Pons (tissue), 1 donor: ENCODE results near the gene ST6GALNAC3.

Source experiments
- DNase-seq: peaks from one replicate; pipeline ENCODE4 v3.0.0-alpha.2; 2016; ENCODE audit warnings: low spot score

ST6GALNAC3 gene

DNA sequence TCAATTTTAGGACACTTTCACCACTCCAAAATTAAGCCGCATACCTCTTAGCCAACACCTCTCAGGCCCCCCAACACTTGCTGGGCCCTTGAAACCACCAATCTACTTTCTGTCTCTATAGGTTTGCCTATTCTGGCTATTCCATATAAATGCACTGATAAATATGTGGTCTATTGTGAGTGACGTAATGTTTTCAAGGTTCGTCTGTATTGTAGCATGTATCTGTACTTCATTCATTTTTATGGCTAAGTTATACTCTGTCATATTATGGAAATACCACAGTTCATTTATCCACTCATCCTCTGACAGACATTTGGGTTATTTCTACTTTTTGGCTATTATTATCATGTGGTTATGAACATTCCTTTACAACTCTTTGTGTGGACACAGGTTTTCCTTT, 432.8 kb downstream of the ST6GALNAC3 start:
- no peak for DNase-seq

DNA sequence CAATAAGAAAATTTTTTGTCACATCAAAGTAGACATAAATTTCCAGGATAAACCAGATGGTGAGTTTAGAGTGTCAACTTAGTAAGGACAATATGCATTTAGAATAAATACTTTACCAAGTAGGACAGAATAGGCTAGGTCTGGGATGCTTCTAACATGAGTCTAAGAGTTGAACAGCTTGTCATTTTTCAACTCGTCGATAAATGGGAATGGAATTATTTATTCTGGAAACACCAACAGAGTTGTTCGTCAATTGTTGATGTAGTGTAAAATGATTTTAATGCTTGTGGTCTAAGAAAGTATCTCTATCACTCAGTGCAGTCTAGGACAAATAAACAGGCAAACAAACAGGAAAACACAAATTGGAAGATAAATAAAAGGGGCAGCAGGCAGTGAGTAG, 434.3 kb downstream of the ST6GALNAC3 start:
- no peak for DNase-seq

DNA sequence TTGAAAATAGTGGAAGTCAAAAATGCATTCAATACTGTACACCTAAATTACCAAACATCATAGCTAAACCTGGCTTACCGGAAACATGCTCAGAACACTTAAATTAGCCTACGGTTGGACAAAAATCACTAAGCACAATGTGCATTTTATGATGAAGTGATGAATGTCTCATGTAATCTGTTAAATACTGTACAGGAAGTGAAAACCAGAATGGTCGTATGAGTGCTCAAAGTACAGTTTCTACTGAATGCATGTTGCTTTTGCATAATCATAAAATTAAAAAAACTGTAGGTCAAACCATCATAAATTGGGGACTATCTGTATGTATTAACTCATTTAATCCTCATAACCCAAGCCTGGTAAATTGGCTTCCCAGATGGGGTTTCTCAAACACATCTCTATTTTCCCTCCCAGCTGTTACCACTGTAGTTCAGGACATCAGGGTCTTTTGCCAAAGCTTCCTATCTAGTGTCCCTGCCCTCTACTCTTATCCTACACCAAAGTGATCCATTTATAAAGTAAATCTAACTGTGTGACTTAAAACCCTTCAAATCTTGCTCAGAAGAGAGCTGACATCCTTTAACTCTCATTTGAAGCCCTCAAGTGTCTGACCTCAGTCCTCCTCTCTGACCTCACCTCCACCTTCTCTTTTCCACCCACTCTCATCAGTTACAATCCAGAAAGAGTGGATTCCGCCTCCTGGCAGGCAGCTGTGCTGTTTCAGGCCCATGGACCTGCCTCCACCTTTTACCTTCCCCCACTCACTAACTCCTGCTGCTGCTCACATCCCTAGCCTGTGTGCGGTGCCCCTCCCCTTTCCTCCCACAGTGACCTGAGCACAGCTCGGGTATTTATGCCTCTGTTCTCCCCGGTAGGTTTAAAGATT, 436.4 kb downstream of the ST6GALNAC3 start:
- no peak for DNase-seq

DNA sequence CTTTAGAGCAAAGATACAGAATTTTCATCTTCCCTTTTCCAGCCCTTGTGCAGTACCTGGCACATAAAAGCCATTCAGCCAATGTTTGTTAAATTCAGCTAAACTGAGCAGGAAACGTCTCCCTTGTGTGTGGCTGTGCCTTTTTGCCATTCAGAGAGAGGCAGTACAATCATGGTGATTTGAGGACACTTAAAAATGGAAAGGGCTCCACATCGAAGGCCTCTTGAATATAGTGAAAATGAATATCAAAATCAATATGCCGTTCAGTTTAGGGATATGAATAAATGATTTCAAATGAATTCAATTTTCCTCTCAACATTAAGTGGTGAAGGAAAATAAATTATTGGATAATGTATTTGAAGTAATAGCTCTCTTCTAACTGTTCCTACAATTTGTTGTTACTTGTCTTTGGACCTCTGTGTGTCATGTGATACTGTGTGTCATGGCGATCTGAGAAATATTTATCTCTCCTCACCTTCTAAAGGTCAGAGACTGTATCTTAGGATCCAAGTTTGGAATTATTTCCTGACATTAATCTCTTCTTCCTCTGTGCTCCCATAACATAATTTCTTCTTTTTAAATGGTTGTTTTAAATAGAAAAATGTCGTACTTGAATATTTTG, 437.1 kb downstream of the ST6GALNAC3 start:
- no peak for DNase-seq

DNA sequence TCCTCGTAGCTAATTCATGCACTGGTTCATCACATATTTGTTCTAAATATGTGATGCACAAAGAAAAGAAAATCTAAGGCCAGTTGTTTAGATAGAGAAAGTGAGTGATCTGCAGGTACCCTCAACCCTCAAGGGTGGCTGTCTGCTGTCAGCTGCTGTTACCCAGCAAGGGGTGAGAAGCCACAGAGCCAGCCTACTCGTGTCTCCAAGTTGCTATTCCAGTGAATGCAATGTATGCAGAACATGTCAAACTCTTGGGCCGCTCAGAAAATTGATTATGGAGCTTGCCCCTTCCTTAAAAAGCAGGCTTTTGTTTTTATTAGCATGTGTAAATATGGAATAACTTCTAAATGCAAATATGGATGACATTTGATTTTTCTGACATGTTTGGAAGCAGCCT, 456.4 kb downstream of the ST6GALNAC3 start:
- no peak for DNase-seq

DNA sequence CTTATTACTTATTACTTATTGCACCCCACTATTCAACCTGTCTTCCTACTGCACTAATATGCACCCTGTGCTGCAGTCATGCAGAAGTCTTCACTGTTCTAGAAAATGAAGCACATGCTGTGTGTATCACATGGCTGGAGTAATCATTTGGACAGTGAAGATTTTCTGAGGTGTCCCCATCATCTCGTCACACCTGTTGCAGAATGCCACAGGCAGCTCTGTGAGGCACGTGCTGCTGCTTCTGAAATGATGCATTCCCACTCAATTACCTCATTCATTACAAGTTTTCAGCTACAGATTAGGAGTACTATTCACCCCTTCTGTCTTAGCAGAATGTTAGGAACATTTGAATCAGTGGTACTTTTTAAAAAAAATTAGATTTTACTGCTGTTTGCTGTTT, 467.1 kb downstream of the ST6GALNAC3 start:
- DNase-seq = no peak

DNA sequence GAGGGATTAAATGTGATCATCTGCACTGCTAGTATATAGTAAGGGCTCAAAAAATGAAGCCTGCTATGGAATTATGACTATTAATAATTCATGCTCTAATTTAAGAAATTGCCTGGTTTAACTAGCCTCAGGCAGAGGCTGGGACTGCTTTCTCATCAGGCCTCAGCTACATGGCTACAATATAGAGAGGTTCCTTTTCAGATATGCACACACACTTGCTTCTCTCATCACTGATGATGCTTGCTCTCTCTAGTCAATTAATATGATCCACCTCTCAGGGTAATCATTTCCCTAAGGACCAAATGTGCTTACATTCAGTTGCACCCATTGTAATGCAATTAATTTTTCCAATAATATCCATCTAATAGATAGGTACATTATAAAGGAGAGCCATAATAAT, 467.8 kb downstream of the ST6GALNAC3 start:
- DNase-seq = no peak

DNA sequence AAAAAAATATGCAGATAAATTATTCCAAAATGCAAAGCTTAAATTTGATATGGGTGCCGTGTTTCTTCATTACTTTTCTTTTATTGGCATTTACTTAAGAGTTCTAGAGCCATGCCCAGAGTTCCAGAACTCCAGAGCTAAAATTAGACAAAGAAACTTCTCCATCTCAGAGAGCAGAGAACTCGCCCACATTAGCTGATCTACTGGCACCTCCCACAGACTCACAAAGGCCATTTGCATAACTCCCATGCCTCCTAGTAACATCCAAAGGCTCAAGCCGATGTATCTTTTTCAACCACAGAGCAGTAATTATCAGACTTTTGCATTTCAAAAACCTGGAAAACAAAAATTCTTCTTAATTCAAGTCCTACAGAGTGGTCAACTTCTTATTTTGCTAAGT, 468.9 kb downstream of the ST6GALNAC3 start:
- DNase-seq = no peak

DNA sequence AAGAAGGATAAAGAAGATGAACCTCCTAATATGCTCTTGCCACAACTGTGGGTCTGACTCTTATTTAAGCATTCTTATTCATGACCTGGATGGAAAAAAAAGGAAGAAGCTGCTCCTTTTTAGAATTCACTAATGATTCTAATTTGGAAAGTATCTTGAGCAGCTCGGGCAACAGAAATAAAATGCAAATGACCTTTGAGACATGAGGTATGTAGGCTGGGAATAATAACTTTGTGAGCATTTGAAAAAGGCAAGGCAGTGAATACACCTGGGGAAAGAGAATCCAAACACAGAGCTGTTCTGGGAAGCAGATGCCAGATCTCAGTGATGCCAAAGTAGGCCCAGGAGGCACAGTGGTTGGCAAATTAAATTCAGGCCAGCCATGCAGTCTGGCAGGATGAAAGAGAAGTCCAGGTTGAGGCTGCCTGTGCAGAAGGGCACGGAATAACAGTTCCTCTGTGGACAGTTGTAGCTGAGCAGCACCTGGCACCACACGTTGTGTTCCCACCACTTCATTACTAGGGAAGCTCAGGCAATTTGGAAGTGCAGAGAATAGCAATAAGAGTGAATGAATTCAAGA, 471.9 kb downstream of the ST6GALNAC3 start:
- DNase-seq = peak; percentile 25

DNA sequence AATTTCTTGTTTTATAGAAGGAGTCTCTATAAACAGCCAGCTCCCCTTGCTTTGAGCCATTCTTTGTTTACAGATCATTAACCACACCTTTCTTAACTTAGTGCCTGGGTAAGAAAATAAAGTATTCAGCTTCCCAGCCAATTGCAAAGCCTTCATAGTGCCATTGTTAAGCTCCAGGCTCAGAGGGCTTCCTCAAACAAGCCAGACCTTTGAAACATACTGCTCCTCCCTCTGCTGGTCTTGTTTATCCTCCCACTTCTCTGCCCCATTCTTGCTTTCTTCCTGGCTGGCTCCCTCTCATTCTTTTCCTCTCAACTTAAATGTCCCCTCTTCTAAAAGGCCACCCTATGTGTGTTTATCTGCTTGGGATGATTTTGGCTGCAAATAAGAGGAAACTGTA, 473.4 kb downstream of the ST6GALNAC3 start:
- DNase-seq = no peak

DNA sequence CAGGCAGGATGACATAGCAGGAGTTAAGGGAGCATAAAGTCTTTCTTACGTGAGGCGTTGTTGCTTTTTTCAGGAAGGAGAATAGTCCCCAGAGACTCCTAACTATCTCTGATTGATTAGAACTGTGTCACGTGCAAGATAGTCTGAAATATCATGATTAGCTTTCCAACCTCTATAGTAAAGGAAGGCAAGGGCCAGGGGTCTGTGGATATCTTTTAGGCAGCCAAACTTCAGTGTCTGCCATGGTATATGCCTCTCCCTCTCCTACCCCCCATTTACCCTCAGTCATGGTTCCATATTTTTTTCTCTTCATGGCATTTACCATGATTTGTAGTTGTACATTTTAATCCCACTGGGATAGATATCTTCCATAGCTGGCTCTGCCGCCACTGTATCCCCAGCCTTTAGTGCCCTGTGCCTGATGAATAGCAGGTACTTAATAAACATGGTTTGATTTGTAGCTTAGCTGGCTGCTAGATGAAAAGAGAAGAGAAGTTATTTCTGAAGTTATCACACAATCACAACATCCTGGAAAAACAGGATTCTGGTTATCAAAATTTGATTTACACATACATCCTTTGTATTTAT, 474.1 kb downstream of the ST6GALNAC3 start:
- no peak for DNase-seq

DNA sequence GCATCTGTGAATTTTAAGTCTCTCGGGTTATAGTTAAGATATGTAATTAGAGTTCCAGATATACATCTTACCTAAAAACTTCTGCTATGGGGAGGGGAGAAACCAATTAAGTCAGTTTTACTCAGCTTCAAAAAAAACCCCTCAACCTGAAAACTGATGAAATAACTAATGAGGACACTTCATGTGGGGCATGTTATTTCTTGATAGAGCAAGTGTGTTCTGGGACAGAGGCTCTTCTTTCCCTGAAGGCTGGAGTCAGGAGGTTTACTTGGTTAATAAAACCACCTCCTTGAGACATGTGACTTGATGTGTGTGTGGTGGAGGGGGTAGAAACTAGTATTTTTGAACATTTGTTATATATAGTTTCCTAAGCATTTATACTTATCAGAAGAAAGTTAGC, 479.7 kb downstream of the ST6GALNAC3 start:
- no peak for DNase-seq

DNA sequence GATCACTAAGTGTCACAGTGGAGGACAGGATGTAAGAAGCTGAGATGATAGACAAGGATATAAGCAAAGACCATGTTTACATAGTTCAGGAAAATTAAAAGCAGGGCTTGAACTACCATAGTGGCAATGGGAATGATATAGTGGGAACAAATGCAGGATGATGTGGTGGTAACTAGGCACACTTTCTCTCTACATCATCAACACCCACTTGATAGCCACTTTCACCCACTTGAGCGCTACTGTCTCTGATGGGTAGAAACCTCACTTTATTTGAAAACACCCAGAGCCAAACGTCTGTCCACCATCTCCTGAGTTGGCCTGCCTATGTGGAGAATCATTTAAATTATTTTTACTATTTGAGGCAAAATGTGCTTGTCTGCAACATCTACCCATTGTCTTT, 487.7 kb downstream of the ST6GALNAC3 start:
- DNase-seq = no peak

DNA sequence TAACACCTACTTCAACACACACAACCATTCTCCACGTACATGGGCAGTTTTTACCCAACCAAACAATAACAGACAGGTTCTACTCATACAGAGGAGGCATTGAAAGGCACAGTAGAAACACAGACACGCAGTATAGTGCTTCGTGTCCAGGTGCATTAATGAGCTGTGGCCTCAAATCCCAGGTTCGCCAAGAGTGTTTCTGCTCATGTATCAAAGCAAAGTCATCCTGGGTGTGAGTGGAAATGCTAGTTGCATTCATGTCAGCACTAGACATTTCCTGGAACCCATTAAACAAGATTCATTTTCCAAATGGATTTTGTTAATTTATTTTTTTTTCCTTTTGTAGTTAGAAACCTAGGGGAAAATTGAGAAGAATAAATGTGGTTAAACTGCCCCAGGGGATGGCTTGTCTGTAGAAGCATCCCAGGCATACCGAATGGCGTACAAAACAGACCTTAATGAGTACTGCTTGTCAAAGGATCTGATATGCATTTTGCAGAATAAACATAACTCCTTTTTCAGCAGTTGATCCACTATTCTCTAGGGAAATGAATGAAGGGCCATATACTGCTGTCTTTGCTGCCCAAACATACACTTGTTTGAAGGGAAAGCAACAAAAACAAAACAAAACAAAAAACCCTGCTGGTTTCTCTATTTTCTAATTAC, 494.2 kb downstream of the ST6GALNAC3 start:
- no peak for DNase-seq

DNA sequence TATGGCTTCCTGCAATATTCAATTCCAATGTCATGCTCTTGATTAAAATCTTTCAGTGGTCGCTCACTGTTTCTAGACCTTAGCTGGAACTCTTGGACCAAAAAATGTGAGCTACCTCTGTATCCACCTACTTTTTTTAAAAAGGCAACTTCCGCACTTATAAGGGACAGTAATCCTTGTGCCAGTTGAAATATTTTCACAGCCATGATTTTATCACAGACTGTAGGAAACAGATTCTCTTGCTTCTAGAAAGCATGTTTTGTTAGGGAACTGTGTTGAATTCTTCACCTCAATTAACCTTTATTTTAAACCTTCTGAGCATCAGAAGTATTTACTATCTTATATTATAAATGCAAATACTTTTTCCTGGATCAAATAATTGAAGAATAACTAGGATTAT, 496.7 kb downstream of the ST6GALNAC3 start:
- DNase-seq = no peak

DNA sequence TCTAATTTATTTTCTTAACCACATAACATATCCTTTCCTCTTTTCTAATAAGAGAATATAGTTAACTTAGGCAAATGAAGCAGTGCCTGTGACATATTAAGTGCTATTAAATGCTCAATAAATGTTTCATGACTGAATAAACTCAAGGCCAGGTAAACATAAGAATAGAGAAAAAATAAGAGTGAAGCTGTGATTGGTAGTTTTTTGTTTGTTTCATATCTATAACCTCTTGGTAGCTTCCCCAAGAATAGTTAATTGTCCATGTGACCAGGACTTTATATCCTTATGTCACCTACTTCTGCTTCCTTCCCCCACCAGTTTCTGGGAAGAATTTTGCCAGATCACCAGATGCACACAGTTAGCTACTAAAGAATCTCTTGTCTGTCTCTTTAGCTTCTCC, 497.7 kb downstream of the ST6GALNAC3 start:
- no peak for DNase-seq

DNA sequence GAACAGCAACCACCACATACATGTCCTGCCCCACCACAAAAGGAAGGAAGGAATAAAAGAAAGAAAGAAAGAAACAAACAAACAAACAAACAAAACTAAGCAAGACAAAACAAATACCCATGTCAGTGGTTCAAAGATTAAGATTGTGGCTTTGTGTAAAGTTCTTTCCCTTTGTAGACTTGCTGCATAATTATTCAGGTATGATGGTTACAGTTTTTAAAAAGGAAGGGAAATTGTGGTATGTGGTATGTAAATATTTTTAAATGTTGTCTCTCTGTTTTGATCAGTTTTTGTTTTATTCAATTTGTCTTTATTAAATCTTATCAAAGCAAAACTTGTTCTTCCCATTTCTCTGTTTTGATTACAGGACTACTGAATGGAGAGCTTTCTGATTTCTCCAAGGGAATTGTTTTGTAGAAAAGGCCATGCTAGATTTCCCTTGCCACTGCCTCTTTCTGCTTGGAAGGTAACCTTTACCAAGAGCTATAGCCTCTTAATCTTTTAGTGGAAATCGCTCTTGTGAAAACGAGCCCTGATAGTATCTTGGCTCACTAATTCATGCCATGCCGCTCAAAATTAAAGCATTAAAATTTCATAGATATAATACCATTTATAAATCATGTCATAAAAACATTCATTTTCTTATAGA, 502.5 kb downstream of the ST6GALNAC3 start:
- DNase-seq = no peak

DNA sequence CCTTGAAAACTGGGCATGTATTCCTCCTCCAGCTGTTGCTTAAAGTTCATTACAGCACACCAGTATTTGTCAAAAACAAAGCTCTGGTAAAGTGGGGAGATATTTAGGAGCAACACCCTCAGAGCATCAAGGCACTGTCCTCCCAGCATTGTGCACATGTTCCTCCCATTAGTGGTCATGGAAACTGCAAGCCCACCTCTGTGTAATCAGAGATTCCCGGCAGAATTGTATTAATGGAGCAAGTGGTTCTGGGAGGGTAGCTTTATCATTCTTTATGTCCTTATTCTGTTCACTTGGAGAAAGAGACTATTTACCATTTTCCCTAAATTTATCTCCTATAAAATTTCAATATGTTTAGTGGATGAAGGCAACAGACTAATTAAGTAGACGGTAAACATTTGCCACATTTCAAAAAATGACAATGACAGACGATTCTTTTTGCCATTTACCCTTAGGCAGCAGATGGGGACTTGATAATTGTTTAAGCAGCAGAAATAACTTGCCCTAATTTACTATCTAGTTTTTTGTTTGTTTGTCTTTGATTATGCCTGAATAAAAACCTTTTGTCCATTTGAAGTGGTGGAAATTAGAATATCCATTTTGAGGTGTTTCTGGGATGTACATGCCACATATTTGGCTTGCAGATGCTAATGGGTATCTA, 503.1 kb downstream of the ST6GALNAC3 start:
- no peak for DNase-seq

DNA sequence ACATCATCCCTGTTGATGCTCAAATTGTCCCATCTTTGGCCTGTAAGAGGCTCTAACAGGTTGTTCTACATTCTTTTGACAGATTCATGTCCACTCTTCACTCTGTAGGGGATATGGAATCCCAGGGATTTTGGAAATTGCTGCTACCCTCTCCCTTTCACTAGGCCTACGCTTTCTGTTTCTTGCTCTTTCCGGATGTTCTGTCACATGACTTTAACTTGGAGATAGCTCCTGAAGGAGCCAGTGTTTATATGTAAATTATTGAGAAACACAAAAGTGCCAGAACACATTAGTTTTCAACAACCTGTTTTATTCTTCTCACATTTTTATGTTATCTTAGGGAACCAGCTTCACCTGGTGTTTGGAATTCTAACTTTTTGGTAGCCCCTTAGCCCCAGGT, 505.7 kb downstream of the ST6GALNAC3 start:
- DNase-seq = no peak

DNA sequence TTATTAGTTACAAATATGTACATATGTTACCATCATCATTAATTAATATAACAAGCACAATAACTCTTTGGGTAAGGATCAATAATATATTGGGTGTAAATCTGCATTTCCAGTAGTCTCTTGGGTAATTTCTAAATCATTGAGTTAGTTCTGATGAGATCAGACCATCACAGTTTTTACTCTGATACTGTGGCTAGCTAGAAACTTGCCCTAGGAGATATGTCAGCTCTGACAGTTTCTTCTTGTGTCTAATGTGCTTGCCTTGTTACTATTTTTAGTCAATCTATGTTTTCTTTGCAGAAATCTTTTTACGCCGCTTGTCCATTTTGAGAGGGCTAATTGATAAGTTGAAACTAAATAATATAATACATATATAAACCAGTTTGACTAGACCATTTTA, 507.2 kb downstream of the ST6GALNAC3 start:
- DNase-seq = no peak

DNA sequence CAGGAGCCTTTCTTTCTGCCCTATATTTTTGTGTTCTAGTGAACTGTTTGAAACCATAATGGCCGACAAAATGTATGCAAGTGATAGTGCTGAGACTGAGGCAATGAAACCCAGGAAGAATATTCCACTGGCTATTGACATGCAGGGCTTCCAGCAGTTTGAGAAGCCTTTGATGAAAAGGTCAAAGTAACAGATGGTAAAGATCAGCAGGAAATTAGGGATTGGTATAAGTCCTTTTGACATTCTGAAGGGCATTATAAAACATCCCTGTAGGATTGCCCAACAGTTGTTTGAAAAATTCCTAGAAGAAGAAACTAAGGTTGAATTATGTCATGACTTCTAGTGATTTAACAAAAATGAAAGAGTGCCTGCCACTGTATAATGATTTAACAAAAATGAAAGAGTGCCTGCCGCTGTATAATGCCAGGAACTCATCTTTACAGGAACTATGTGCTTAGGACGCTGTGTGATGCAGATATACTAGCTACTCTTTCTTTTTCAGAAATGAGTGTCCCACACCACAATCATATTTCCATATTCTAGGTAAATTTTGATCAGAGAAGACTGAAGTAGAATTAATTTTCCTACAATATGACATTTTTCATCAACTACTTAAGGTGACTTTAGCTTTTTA, 508.8 kb downstream of the ST6GALNAC3 start:
- no peak for DNase-seq
